Mammary epithelial cell (primary cell): Measurements from ENCODE around the gene BIRC3.

Experiments used
- CTCF ChIP-seq, 2 donors: IDR thresholded peaks in 1 of 2; conservative IDR thresholded peaks in 1 of 2; 2 replicates each; pipeline ENCODE4 v1.5.1; 2011 to 2012; ENCODE audit warnings: inconsistent platforms in 2 of 2, low read length in 2 of 2, mild to moderate bottlenecking in 2 of 2, control low read depth in 1 of 2, low read depth in 1 of 2; ENCODE audit not compliant: insufficient read depth in 1 of 2; ENCODE audit errors: extremely low read depth in 1 of 2
- EZH2 ChIP-seq: IDR thresholded peaks from 2 replicates; pipeline ENCODE4 v1.6.1; 2012; ENCODE audit warnings: low read length, inconsistent platforms, borderline replicate concordance

- TF ChIP-seq CTCF (conservative IDR thresholded peaks at IDR 0.05 in 1 of 2, IDR thresholded peaks at IDR 0.05 in 1 of 2; ENCODE audit: extremely low read depth in 1 of 2, insufficient read depth in 1 of 2, low read depth in 1 of 2, low read length in 2 of 2) = no peak
- no peak for TF ChIP-seq EZH2
These were observed 61.5 kb downstream of the BIRC3 start for GRCh38 chr11:102378818-102379217.
